IPS DF 6.9 (cell line): Measurements from ENCODE around the gene LRP1.

ENCODE experiments used
- DNase-seq: peaks from one replicate; pipeline ENCODE4 v3.0.0-alpha.2; 2013; ENCODE audit warnings: low read depth, low spot score
- H3K27ac ChIP-seq: one replicate; pipeline ENCODE4 v1.5.1; 2013; ENCODE audit warnings: low read length, control low read depth
- H3K27me3 ChIP-seq: 2 replicates; pipeline ENCODE4 v1.6.1; 2013; ENCODE audit warnings: mild to moderate bottlenecking, low read length; ENCODE audit not compliant: control insufficient read depth, insufficient read depth
- H3K36me3 ChIP-seq: 2 replicates; pipeline ENCODE4 v1.6.1; 2013; ENCODE audit warnings: low read length; ENCODE audit not compliant: control insufficient read depth, insufficient read depth
- H3K4me1 ChIP-seq: 2 replicates; pipeline ENCODE4 v1.6.1; 2013; ENCODE audit warnings: low read length; ENCODE audit not compliant: control insufficient read depth, insufficient read depth
- H3K4me3 ChIP-seq: 2 replicates; pipeline ENCODE4 v1.5.1; 2013; ENCODE audit warnings: mild to moderate bottlenecking, low read length
- H3K9me3 ChIP-seq: 2 replicates; pipeline ENCODE4 v1.6.1; 2013; ENCODE audit warnings: low read length, inconsistent platforms; ENCODE audit not compliant: control insufficient read depth, insufficient read depth
- WGBS: extraction: QIAGEN DNeasy Blood & Tissue Kit; methylation state at CpG from one replicate; pipeline ENCODE4 v1.1.7; 2013; ENCODE audit warnings: mixed read lengths, missing lambda C conversion rate; ENCODE audit not compliant: insufficient read length, insufficient coverage; 5-methylcytosine and 5-hydroxymethylcytosine counted together

The LRP1 gene

DNA sequence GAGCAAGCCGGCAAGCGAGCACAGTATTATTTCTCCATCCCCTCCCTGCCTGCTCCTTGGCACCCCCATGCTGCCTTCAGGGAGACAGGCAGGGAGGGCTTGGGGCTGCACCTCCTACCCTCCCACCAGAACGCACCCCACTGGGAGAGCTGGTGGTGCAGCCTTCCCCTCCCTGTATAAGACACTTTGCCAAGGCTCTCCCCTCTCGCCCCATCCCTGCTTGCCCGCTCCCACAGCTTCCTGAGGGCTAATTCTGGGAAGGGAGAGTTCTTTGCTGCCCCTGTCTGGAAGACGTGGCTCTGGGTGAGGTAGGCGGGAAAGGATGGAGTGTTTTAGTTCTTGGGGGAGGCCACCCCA is 84.4 kb downstream of the LRP1 start:
- peaks cover 24% of the 10 kb centered on the region for H3K27me3 ChIP-seq
- H3K9me3 ChIP-seq = no peaks in the 10 kb centered on the region
- no peak overlapping the region for H3K27ac ChIP-seq
- no peak for DNase-seq
- H3K4me1 ChIP-seq = peaks cover 14% of the 10 kb centered on the region
- peaks cover 31% of the 10 kb centered on the region for H3K36me3 ChIP-seq
- no CpG with 5 or more reads among the region's 7 CpGs for WGBS
- H3K4me3 ChIP-seq = no peak overlapping the region

DNA sequence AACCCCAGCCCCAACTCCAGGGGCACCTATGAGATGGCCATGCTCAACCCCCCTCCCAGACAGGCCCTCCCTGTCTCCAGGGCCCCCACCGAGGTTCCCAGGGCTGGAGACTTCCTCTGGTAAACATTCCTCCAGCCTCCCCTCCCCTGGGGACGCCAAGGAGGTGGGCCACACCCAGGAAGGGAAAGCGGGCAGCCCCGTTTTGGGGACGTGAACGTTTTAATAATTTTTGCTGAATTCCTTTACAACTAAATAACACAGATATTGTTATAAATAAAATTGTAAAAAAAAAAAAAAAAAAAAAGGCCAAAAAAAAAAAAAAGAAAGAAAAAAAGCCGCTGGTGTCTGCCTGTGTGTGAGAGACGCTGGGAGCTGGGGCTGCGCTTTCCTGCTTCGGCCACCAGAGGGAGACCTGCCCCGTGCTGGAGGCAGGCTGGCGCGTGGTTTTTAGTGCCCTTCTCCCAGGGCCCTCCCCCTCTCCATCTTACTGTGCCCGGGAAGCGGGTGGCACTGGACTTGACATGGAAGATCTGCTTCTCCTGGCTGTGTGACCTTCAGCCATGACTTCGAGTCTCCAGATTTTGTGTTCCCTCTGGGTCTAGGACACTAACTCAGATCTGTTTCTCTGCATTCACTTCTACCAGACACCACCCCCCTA is 84.9 kb downstream of the LRP1 start:
- H3K36me3 ChIP-seq = peaks cover 31% of the 10 kb centered on the region
- H3K27ac ChIP-seq = no peak overlapping the region
- H3K27me3 ChIP-seq = peaks cover 29% of the 10 kb centered on the region
- WGBS = no CpG with 5 or more reads among the region's 16 CpGs
- DNase-seq = no peak
- H3K4me3 ChIP-seq = no peak overlapping the region
- peaks cover 14% of the 10 kb centered on the region for H3K4me1 ChIP-seq
- no peaks in the 10 kb centered on the region for H3K9me3 ChIP-seq

DNA sequence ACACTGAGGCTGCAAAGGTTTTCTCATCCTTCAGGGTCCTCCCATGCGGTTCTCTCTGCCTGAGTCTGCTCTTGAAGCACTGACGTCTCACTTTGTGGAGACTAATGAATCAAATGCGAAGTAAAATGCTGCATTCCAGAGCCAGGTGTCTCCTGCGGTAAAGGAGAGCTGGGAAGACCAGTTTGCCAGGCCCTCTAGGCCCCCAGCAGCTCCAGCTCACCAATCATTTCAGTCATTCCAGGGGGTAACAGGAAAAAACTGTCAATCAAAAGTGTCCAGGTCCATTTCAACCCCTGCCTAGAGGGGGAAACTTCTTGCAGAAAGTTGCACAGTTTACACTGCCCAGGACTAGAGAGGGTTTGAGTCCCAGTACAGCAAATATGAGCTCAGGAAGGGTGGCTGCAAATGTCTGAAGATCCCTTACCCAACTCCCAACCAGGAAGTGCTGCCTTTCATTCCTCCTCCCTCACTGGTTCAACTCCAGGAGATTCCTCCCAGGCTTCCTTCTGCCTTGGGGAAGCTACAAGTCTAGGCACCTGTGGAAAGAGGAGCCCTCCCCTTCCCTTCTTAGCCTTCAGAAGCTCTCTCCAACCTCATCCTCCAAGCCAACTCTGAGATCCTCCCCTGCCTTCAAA is 85.6 kb downstream of the LRP1 start:
- Histone ChIP-seq H3K4me1 (peaks cover 14% of the 10 kb centered on the region), H3K27ac (no peak overlapping the region), H3K4me3 (no peak overlapping the region), H3K36me3 (peaks cover 27% of the 10 kb centered on the region), H3K27me3 (peaks cover 36% of the 10 kb centered on the region), H3K9me3 (no peaks in the 10 kb centered on the region)
- WGBS = no CpG with 5 or more reads among the region's 4 CpGs
- no peak for DNase-seq

DNA sequence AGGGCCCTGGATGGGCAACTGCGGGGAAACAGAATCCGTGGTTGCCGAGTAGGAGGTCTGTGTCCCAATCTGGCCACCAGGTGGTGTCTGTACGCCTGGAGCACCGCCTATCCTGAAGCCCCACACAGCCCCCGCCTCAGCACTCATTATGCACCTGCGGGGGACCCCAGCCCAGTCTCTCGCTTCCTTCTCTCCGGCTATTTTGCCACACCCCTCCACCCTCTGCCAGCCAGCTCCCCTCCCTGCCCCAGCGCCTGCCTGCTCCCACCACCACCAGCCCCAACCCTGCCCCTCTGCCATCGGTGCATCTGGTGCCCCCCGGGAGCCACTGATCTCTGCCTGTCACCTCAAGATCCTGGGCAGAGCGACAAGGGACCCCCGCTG is 86.1 kb downstream of the LRP1 start:
- H3K27me3 ChIP-seq = peaks cover 41% of the 10 kb centered on the region
- DNase-seq = no peak
- no CpG with 5 or more reads among the region's 14 CpGs for WGBS

DNA sequence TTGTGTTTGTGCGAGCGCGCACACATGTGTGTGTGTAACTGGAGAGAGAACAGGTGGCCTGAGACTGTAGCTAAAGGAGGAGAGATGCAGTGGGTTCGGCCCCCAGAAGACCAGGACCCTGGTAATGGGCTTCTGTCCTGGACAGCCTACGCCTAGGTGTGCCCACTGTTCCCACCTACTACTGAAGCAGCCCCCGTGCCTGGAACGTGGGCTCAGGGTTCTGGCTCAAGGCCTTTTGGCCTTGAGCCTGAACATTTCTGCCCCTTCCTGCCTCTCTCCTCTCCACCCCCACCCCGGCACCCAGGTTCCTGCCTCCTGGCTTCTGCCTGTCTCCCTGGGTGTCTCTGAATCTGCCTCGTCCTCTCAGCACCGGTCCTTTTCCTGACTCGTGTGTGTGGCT is 86.8 kb downstream of the LRP1 start:
- Histone ChIP-seq H3K9me3 (no peaks in the 10 kb centered on the region), H3K4me3 (no peak overlapping the region), H3K36me3 (peaks cover 18% of the 10 kb centered on the region), H3K27ac (no peak overlapping the region), H3K4me1 (peaks cover 19% of the 10 kb centered on the region), H3K27me3 (peaks cover 48% of the 10 kb centered on the region)
- WGBS = no CpG with 5 or more reads among the region's 11 CpGs
- no peak for DNase-seq

More for the DNA sequence above, 86.1 kb downstream of the LRP1 start:
- H3K27ac ChIP-seq = no peak overlapping the region
- no peaks in the 10 kb centered on the region for H3K9me3 ChIP-seq
- no peak overlapping the region for H3K4me3 ChIP-seq
- H3K36me3 ChIP-seq = peaks cover 24% of the 10 kb centered on the region
- peaks cover 14% of the 10 kb centered on the region for H3K4me1 ChIP-seq

DNA sequence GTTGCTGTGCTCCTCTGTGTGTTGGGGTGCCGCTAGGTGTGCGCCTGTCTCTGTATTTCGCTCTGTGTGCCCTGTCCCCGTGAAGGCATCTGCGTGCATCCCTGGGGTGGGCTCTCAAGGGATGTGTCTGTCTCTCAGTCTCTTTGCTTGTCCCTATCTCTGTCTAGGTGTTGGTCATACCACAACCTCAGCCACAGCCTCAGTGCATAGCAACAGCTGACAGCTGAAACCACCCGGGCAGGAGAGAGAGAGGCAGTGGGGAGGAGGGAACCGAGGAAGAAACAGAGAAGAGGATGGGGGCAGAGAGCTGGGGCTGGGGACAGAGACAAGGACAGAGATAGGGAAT is 87.4 kb downstream of the LRP1 start:
- no peak overlapping the region for H3K4me3 ChIP-seq
- peaks cover 19% of the 10 kb centered on the region for H3K4me1 ChIP-seq
- WGBS = no CpG with 5 or more reads among the region's 7 CpGs
- H3K9me3 ChIP-seq = no peaks in the 10 kb centered on the region
- H3K36me3 ChIP-seq = peaks cover 12% of the 10 kb centered on the region
- H3K27ac ChIP-seq = no peak overlapping the region
- peaks cover 51% of the 10 kb centered on the region for H3K27me3 ChIP-seq
- no peak for DNase-seq

DNA sequence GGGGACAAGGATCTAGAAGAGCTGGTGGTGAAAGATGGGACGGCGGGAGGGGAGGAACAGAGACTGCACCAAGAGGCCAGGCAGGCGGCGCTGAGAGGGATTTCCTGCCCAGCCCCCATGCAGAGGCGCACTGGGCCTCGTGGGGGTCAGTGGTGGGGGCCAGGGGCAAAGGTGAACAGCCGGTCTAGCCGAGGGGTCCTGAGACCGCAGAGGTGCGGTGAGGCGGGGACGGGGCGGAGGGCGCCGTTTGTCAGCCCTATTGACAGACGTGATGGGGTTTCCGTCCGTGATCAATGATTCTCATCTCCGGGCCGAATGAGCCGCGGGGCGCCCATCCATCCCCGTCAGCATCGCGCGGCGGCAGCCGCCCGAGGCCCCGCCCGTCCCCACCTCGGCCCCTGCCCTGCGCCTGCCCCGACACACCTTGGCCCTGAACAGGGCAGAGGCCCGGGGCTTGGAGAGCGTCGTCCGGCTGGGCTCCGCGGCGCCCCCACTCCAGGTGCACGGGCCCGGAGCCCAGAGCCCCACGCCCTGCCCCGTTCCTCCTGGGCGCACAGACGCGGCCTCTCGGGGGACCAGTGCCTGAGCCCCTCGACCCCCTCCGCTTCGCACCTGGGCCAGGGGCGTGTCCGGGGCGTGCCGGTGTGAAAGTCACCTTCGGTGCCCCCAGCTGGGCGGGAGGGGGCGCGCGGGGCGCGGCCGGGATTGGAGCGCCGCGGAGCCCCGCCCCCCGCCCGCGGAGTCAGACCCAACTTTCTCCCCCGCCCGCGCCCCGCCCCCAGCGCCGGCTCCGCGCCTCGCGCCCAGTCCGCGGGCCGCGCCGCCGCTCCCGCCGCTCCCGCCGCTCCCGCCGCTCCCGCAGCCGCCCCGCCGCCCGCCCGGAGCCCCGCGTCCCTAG is 88.0 kb downstream of the LRP1 start, which contains the start of gene NXPH4:
NXPH4 (plus strand) TSS at position 781 of the 898 bp plus-strand sequence. CDS start 176 bp downstream, outside the sequence.
- DNase-seq = no peak
- H3K9me3 ChIP-seq = no peaks in the 10 kb centered on the region
- no CpG with 5 or more reads among the region's 102 CpGs for WGBS
- peaks cover 6% of the 10 kb centered on the region for H3K36me3 ChIP-seq
- H3K4me3 ChIP-seq = peak within 1 kb of the TSS; percentile 30; the same call in 1 of the 2 replicates
- no peak within 1 kb of the TSS for H3K27ac ChIP-seq
- peaks cover 58% of the 10 kb centered on the region for H3K27me3 ChIP-seq
- H3K4me1 ChIP-seq = peaks cover 21% of the 10 kb centered on the region

DNA sequence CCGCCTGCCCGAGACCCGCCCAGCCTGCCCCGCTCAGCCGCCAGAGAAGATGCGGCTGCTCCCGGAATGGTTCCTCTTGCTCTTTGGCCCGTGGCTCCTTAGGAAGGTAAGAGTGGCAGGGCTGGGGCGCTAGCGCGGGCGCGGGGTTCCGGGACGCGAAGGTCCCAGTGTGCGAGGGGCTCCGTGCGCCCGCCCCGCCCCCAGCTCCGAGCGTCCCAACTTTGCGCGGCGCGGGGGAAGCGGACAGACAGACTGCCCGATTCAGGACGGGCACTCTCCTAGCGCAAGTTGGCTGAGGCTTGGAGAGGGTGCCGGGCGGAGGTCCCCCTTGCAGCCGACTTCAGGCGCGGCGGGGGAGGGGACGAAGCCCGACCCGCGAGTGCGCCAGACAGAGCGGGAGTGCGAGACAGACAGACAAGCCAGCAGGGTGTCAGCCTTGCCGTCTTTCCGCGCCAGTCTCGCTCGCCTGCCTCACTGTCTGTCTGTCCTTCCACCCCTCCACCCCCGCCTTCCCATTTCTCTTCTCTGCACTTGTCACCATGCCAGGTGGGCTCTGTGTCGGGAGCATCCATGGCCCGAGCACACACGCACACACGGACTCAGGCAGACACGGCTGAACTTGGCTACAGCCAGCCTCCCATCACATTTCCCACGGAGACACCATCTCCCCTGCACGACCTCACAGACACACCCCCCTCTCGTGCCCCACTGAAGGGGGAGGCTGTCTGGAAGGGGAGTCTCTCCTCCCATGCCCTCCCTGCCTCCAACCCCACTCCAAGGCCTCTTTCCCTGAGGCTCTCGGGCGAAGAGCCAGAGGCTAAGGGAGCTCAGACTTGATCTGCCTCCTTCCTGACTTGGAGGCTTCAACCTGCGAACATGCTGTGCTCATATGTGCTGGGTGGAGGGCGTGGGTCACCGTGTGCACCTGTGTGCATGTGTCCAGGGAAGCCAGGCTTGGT is 88.9 kb downstream of the LRP1 start:
- H3K9me3 ChIP-seq = no peaks in the 10 kb centered on the region
- no peak overlapping the region for H3K27ac ChIP-seq
- peaks cover 1% of the 10 kb centered on the region for H3K36me3 ChIP-seq
- peak overlapping the region; percentile 19; the same call in 1 of the 2 replicates for H3K4me3 ChIP-seq
- no CpG with 5 or more reads among the region's 63 CpGs for WGBS
- peaks cover 67% of the 10 kb centered on the region for H3K27me3 ChIP-seq
- H3K4me1 ChIP-seq = peaks cover 24% of the 10 kb centered on the region
- no peak for DNase-seq

DNA sequence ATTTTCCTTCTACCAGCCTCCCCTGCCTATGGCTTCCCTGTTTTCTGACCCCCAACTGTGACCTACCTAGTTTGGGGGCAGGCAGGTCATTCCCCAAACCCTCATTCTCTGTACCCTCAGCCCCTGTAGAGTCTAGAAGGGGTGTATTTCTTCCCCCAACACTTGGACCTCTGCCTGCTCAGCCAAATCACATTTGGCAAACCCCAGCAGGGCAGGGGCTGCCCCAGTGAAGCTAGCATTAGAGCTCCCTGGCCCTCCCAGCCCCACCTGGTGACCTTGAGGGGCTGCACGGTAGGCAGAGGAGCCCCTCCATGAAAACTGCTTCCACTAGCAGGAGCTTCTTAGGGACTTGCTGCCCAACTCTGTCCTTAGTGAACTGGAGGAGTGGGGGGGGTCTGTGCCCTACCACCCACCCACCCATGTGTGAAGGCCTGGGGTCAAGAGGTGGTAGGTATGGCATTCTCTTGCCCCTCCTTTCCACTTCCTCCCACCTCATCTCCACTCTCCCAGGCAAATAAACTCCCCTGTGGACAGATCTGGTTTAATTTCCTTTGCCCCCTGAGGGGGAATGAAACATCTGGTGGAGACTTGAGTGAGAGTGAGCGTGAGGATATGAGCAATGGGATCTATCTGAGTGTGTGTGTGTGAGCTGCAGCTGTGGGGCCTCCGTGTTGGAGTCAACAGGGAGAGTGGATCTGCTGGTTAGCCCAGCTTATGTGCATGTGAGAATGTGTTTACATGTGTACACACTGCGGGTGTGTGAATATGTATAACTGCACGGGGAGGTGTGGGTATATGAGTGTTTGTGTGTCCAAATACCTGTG is 90.0 kb downstream of the LRP1 start:
- Histone ChIP-seq H3K27ac (no peak overlapping the region), H3K27me3 (peaks cover 77% of the 10 kb centered on the region), H3K36me3 (no peaks in the 10 kb centered on the region), H3K4me3 (no peak overlapping the region), H3K9me3 (no peaks in the 10 kb centered on the region), H3K4me1 (peaks cover 24% of the 10 kb centered on the region)
- DNase-seq = no peak
- WGBS = no CpG with 5 or more reads among the region's 5 CpGs
